Measurements from ENCODE around the gene CLIC1. TPM values are rescaled to one million over a fixed set of nuclear protein-coding genes. Genes with fewer than 3 reads are reported as not detected.

The CLIC1 gene
- total and polyA plus RNA-seq, 7 donors = 172 to 668 (median 251) TPM

GRCh38 chr6:31734821-31735406 lies 1.4 kb downstream of the CLIC1 start:
- peak overlapping the region; percentile 64 to 76 (median 73) for H3K4me3 ChIP-seq
- intact Hi-C loops (cut with DNase I) = no loop called here
- DNase-seq = no peak
- 0% methylated on average over 18 of the region's 18 CpGs for WGBS, 2 donors
- H3K36me3 ChIP-seq = peaks cover 24 to 36% (median 28%) of the 10 kb centered on the region in 4 donors
- H3K27ac ChIP-seq = peak overlapping the region; percentile 92 to 98 (median 94)
- no peaks in the 10 kb centered on the region for H3K9me3 ChIP-seq
- H3K4me1 ChIP-seq = peaks cover 0 to 45% (median 37%) of the 10 kb centered on the region in 4 donors
- H3K27me3 ChIP-seq = no peaks in the 10 kb centered on the region
- TF ChIP-seq POLR2A (IDR thresholded peaks at IDR 0.05) (peak in 1 of 2 donors; percentile 49), POLR2AphosphoS5 (IDR thresholded peaks at IDR 0.05) (peak in 2 of 4 donors; percentile 29 to 60), CTCF (IDR thresholded peaks at IDR 0.05) (no peak)

GRCh38 chr6:31734247-31734820 lies 2.0 kb downstream of the CLIC1 start:
- Histone ChIP-seq H3K9me3 (no peaks in the 10 kb centered on the region), H3K27me3 (no peaks in the 10 kb centered on the region), H3K4me1 (peaks cover 0 to 42% (median 35%) of the 10 kb centered on the region in 4 donors), H3K27ac (peak overlapping the region; percentile 92 to 98 (median 94)), H3K36me3 (peaks cover 24 to 36% (median 28%) of the 10 kb centered on the region in 4 donors), H3K4me3 (peak overlapping the region; percentile 64 to 76 (median 73))
- no peak for DNase-seq
- intact Hi-C loops (cut with DNase I) = no loop called here
- 1 to 9% methylated on average over 2 of the region's 2 CpGs for WGBS, 2 donors
- TF ChIP-seq CTCF (IDR thresholded peaks at IDR 0.05) (no peak), POLR2A (IDR thresholded peaks at IDR 0.05) (no peak), POLR2AphosphoS5 (IDR thresholded peaks at IDR 0.05) (no peak), EP300 (IDR thresholded peaks at IDR 0.05) (no peak)

GRCh38 chr6:31733734-31734133 lies 2.6 kb downstream of the CLIC1 start:
- no peaks in the 10 kb centered on the region for H3K9me3 ChIP-seq
- no peaks in the 10 kb centered on the region for H3K27me3 ChIP-seq
- peak overlapping the region; percentile 92 to 98 (median 94) for H3K27ac ChIP-seq
- no peak for TF ChIP-seq POLR2AphosphoS5 (IDR thresholded peaks at IDR 0.05)
- no peak for TF ChIP-seq CTCF (IDR thresholded peaks at IDR 0.05)
- TF ChIP-seq EP300 (IDR thresholded peaks at IDR 0.05) = no peak
- TF ChIP-seq POLR2A (IDR thresholded peaks at IDR 0.05) = no peak
- no peak for DNase-seq
- intact Hi-C loops (cut with DNase I) = no loop called here
- peaks cover 24 to 36% (median 28%) of the 10 kb centered on the region in 4 donors for H3K36me3 ChIP-seq
- 68 to 80% methylated on average over 4 of the region's 4 CpGs for WGBS, 2 donors
- H3K4me1 ChIP-seq = peaks cover 0 to 39% (median 34%) of the 10 kb centered on the region in 4 donors
- H3K4me3 ChIP-seq = no peak overlapping the region

- peaks cover 0 to 52% (median 45%) of the 10 kb centered on the region in 4 donors for H3K4me1 ChIP-seq
- H3K36me3 ChIP-seq = peaks cover 27 to 42% (median 35%) of the 10 kb centered on the region in 4 donors
- no peak overlapping the region for H3K4me3 ChIP-seq
- peak overlapping the region in 2 of 4 donors; percentile 7 to 98 for H3K27ac ChIP-seq
- 52 to 72% methylated on average over 3 of the region's 3 CpGs for WGBS, 2 donors
- DNase-seq = no peak
- H3K9me3 ChIP-seq = no peaks in the 10 kb centered on the region
- TF ChIP-seq POLR2AphosphoS5 (IDR thresholded peaks at IDR 0.05) (no peak), CTCF (IDR thresholded peaks at IDR 0.05) (no peak), EP300 (IDR thresholded peaks at IDR 0.05) (no peak), POLR2A (IDR thresholded peaks at IDR 0.05) (no peak)
- intact Hi-C loops (cut with DNase I) = no loop called here
- no peaks in the 10 kb centered on the region for H3K27me3 ChIP-seq
Observed at GRCh38 chr6:31732029-31732428, 4.3 kb downstream of the CLIC1 start.

All from sigmoid colon (tissue), 7 donors.